Measurements from ENCODE around the gene C14orf132. TPM values are rescaled to one million over a fixed set of nuclear protein-coding genes. Genes with fewer than 3 reads are reported as not detected.

The C14orf132 gene
- total and polyA plus RNA-seq, 2 of the 4 experiments (the other 2 are of a cell fraction): 6.3 to 13.5 TPM

DNA sequence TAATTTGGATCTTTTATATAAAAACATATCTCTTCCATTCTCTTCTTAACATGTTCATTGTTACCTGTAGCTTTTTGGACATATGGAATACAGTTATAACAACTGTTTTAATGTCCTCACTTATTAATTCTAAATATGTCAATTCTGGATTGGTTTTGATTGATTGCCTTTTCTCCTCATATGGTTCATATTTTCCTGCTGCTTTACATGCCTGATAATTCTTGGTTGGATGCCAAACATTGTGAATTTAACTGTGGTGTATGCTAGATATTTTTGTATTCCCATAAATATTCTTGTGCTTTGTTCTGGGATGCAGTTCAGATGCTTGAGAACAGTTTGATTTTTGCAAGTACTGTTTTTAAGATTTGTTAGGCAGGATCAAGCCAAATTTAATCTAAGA is 10.8 kb downstream of the C14orf132 start:
- Histone ChIP-seq H2BK120ac (ENCODE audit: low read depth, low read length) (no peak overlapping the region), H2BK5ac (ENCODE audit: low read depth, low read length, poor library complexity, severe bottlenecking) (no peak overlapping the region), H3K79me1 (ENCODE audit: low read depth in 1 of 2, low read length in 2 of 2) (peaks cover 32 to 60% of the 10 kb centered on the region in 2 experiments), H3K18ac (ENCODE audit: low read depth, low read length) (no peak overlapping the region), H3K4ac (ENCODE audit: low read depth, low read length) (no peak overlapping the region), H4K8ac (ENCODE audit: low read depth in 2 of 2, low read length in 2 of 2) (no peak overlapping the region), H2BK20ac (ENCODE audit: low read depth, low read length) (no peak overlapping the region), H2BK15ac (ENCODE audit: low read depth, low read length) (no peak overlapping the region), H4K20me1 (ENCODE audit: insufficient read depth, low read length) (peaks cover 30% of the 10 kb centered on the region), H3K56ac (ENCODE audit: extremely low read depth, insufficient read depth, low read length) (no peak overlapping the region), H3K36me3 (ENCODE audit: control insufficient read depth, insufficient read depth, low read length) (peaks cover 20% of the 10 kb centered on the region), H3K9ac (ENCODE audit: low read depth, low read length) (no peak overlapping the region), H4K91ac (ENCODE audit: insufficient read depth, low read depth, low read length) (no peak overlapping the region), H3K4me3 (ENCODE audit: insufficient read depth, low read depth, low read length) (no peak overlapping the region), H3K27ac (ENCODE audit: insufficient read depth, low read length) (no peak overlapping the region), H3K4me2 (ENCODE audit: low read depth, low read length) (no peak overlapping the region), H2AFZ (replicated peaks; ENCODE audit: low read length, poor library complexity) (no peak overlapping the region), H3K9me3 (ENCODE audit: control insufficient read depth, insufficient read depth, low read length) (no peaks in the 10 kb centered on the region), H3K23ac (ENCODE audit: low read depth, low read length) (no peak overlapping the region), H4K5ac (ENCODE audit: low read depth, low read length) (no peak overlapping the region), H3K14ac (replicated peaks; ENCODE audit: low read depth, low read length) (no peak overlapping the region), H3K27me3 (ENCODE audit: control insufficient read depth, insufficient read depth, low read length) (no peaks in the 10 kb centered on the region), H3K9me1 (ENCODE audit: insufficient read depth, low read length) (peaks cover 13% of the 10 kb centered on the region), H2AK9ac (replicated peaks; ENCODE audit: low read depth, low read length, poor library complexity) (no peak overlapping the region), H3K4me1 (ENCODE audit: control insufficient read depth, insufficient read depth, low read length) (peaks cover 14% of the 10 kb centered on the region), H2AK5ac (ENCODE audit: low read depth, low read length) (no peak overlapping the region)
- DNase-seq: no peak
- POLR2A ChIA-PET (ENCODE audit: unreplicated experiment): no interaction called here
- dilution Hi-C loops (cut with HindIII; ENCODE audit: low sequenced_read_pairs, unreplicated experiment) (no loop called here), intact Hi-C loops (cut with micrococcal nuclease) (loop anchor here (5.0 kb wide), 1 partner anchor 42 kb away; no protein-coding TSS in a partner anchor), in situ Hi-C loops (cut with MboI; ENCODE audit: low sequenced_read_pairs) (no loop called here)
- CTCF ChIA-PET: interaction anchor here (1.7 kb wide), 1 partner anchor 13 kb away, joined by 3 read pairs; no protein-coding TSS in a partner anchor
- no peak for ATAC-seq (ENCODE audit: low read depth)
- no TSS peak for BruUV-seq (replicated peaks)
- no peak for TF ChIP-seq FOS (IDR thresholded peaks at IDR 0.05; ENCODE audit: low read depth, low read length)
- TF ChIP-seq MXI1 (IDR thresholded peaks at IDR 0.05; ENCODE audit: borderline replicate concordance, low read depth, low read length): no peak
- no peak for TF ChIP-seq MAFK (IDR thresholded peaks at IDR 0.05; ENCODE audit: low read depth, low read length)
- TF ChIP-seq RAD21 (IDR thresholded peaks at IDR 0.05; ENCODE audit: low read length): no peak
- no peak for TF ChIP-seq POLR2A (IDR thresholded peaks at IDR 0.05; ENCODE audit: low read depth, low read length)
- TF ChIP-seq SMC3 (IDR thresholded peaks at IDR 0.05; ENCODE audit: low read depth, low read length): no peak
- TF ChIP-seq USF2 (IDR thresholded peaks at IDR 0.05; ENCODE audit: low read depth, low read length): no peak
- no peak for TF ChIP-seq MAZ (IDR thresholded peaks at IDR 0.05; ENCODE audit: borderline replicate concordance, low read depth, low read length)
- TF ChIP-seq, protein P1, sequence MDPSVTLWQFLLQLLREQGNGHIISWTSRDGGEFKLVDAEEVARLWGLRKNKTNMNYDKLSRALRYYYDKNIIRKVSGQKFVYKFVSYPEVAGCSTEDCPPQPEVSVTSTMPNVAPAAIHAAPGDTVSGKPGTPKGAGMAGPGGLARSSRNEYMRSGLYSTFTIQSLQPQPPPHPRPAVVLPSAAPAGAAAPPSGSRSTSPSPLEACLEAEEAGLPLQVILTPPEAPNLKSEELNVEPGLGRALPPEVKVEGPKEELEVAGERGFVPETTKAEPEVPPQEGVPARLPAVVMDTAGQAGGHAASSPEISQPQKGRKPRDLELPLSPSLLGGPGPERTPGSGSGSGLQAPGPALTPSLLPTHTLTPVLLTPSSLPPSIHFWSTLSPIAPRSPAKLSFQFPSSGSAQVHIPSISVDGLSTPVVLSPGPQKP (IDR thresholded peaks at IDR 0.05; ENCODE audit: borderline replicate concordance, low read depth, low read length): no peak
- TF ChIP-seq BHLHE40 (IDR thresholded peaks at IDR 0.05; ENCODE audit: low read depth, low read length): no peak
- TF ChIP-seq CEBPB (IDR thresholded peaks at IDR 0.05; ENCODE audit: low read depth, low read length): no peak
- TF ChIP-seq RCOR1 (IDR thresholded peaks at IDR 0.05; ENCODE audit: insufficient replicate concordance, low read length): no peak
- TF ChIP-seq RFX5 (IDR thresholded peaks at IDR 0.05; ENCODE audit: low read depth, low read length): no peak
- TF ChIP-seq, protein P2, sequence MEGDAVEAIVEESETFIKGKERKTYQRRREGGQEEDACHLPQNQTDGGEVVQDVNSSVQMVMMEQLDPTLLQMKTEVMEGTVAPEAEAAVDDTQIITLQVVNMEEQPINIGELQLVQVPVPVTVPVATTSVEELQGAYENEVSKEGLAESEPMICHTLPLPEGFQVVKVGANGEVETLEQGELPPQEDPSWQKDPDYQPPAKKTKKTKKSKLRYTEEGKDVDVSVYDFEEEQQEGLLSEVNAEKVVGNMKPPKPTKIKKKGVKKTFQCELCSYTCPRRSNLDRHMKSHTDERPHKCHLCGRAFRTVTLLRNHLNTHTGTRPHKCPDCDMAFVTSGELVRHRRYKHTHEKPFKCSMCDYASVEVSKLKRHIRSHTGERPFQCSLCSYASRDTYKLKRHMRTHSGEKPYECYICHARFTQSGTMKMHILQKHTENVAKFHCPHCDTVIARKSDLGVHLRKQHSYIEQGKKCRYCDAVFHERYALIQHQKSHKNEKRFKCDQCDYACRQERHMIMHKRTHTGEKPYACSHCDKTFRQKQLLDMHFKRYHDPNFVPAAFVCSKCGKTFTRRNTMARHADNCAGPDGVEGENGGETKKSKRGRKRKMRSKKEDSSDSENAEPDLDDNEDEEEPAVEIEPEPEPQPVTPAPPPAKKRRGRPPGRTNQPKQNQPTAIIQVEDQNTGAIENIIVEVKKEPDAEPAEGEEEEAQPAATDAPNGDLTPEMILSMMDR (conservative IDR thresholded peaks at IDR 0.05; ENCODE audit: low read depth, low read length): no peak
- TF ChIP-seq CHD1 (IDR thresholded peaks at IDR 0.05; ENCODE audit: low read depth, low read length): no peak
- TF ChIP-seq NFE2L2 (IDR thresholded peaks at IDR 0.05; ENCODE audit: low read depth, low read length): no peak
